Hepatic stellate cell (primary cell): ENCODE measurements around the gene LAMB3.

Experiments
- DNase-seq: peaks from one replicate; pipeline ENCODE4 v3.0.0; 2011; ENCODE audit warnings: low spot score

LAMB3 gene

DNA sequence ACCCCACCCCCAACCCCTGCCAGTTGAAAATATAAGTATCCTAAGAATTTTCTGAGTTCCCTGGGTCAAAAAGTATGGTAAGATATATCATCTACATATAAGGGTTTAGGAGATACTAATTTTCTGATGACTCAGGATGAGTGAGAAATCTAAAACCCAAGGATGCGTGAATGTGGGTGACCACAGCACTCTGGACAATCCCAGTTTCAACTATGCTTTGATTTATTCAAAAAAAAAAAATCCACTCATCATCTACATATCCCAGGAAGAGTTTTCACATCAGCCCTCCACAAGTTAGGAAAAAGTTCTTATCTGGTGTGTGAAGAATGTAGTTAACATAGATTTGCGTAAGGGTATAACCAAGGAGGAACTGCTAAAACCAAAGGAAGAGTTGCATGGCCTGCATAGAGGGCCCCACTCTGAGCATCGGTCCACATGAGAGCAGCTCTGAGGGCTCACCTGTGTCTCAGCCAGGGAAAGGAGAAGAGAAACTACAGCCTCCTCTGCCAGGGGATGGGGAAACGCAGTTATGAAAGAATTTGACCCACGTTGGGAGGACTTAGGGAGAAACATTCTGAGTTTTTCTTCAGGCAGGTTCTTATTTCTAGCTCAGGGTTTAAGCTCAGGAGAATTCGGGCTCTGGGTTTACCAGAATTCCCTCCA lies 18.8 kb downstream of the LAMB3 start:
- DNase-seq, result peak; percentile 38

GRCh38 chr1:209630383-209631225 lies 21.6 kb downstream of the LAMB3 start:
- DNase-seq, result no peak

GRCh38 chr1:209629621-209630382 lies 22.4 kb downstream of the LAMB3 start:
- no peak for DNase-seq

- no peak for DNase-seq
Observed at GRCh38 chr1:209628618-209629299, 23.5 kb downstream of the LAMB3 start.

GRCh38 chr1:209627732-209628196 lies 24.5 kb downstream of the LAMB3 start:
- DNase-seq, result peak; percentile 79

DNA sequence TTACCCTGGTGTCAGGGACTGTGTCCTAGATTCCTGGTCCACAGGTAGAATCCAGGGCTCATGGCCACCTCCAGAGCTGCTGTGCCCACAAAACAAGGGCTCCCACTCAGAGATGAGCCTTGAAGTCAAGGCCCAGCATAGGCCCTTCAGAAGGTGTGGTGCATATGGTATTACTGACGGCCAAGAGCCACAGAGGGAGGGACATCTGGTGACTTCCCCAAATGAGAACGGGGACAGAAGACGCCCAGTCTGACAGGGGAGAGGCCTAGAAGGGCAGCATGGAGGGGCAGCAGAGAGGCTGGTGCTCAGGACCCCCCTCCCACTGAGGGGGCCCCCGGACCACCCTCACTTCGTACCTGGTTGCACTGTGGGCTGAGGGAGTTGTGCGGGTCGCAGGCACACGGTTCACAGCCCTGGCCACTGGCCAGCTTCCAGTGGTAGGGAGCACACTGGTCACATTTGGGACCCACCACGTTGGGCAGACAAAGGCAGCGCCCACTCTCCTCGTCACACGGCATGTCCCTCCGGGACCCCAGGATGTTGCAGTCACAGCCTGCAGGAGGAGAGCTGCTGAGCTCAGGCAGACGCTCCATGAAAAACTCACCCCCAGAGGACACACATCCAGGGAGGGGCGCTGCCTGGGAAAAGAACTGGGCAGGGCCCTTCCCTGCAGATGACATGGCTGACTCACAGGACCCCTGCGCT lies 25.0 kb downstream of the LAMB3 start:
- no peak for DNase-seq

DNA sequence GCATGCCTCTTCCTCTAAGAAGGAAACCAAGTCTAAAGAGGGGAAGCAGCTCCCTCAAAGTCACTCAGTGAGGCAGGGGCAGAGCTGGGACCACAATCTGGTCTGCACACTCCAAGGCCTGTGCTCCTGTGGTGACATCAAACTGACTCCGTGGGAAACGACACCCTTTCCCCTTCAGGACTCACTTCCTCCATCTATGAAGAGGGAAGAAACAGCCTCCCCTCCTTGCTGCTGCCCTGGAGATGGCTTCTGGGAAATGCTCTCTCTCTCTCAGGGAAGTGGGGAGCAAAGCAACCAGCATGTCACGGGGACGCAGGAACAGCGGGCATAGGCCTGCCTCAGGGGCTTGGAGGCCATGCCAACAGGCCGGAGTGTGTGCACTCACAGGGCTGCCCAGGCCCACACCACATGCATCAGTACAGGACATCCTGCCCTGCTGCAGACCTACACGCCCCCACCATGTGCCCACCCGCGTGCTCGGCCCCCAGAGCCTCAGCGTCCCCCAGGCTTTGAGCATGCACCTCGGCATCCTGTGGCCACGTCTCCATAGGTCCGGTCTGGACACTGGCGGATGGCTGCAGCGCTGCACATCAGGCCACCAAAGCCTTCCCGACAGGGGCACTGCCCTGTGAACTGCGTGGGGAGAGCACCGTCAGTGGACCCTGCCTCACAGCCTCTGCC lies 25.7 kb downstream of the LAMB3 start:
- DNase-seq, result no peak

DNA sequence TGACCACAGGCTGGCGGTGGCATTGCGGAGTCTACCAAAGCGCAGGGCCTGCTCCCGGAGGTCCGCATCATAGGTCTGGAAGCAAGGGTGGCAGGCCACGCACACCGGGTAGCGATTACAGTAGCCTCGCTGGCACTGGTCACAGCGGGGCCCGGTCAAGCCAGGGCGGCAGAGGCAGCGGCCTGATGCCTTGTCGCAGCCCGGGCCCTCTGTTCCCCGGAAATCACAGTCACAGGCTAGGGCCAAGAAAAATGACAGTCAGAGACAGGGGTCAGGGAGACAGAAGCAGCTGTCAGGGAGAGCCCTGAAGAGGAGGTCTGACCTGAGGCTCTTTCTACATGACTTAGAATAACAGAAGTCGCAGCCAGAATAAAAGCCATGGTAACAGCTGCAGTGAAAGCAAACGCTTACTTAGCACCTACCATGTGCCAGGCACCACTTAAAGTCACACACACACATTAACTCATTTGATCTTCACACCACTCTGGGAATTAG lies 26.4 kb downstream of the LAMB3 start:
- DNase-seq, result no peak

DNA sequence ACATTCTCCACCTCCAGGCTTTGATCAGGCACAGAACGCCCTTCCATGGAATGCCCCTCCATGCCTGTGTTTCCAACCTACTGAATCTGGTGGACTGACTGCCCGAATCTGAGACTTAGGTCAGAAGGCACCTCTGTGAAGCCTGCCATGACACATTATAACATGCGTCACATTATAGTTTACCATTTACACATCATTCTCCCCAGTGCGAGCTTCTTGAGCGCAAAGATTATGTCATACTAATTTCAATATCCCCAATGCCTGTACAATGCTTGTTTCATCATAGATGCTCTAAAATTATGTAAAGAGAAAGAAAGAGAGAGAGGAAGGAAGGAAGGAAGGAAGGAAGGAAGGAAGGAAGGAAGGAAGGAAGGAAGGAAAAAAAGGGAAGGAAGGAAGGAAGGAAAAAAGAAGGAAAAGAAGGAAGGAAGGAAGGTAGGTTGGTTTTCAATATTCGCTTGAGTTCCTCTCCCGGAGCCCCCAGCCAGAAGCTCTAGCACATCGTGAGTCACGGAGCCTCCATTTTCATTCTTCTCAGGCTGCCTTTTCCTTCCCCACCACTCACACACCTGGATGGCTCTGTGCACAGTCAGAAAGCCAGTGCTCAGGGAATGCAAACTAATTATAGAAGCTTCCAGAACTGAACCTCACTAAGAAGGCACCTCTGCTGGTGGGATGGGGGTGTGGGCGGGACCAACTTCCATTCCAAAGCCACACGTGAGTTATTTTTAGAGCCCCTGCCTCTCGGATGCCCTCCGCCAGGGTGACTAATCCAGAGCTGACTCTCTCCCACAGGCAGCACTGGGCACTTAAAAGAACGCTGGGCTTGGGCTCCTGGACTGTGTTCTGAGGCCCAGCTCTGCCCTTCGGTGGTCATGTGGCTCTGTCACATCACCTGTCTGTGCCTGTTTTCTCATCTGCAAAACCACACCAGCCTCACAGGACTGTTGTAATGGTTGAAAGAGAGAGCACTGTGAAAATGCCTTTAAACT lies 27.4 kb downstream of the LAMB3 start:
- peak; percentile 35 for DNase-seq

DNA sequence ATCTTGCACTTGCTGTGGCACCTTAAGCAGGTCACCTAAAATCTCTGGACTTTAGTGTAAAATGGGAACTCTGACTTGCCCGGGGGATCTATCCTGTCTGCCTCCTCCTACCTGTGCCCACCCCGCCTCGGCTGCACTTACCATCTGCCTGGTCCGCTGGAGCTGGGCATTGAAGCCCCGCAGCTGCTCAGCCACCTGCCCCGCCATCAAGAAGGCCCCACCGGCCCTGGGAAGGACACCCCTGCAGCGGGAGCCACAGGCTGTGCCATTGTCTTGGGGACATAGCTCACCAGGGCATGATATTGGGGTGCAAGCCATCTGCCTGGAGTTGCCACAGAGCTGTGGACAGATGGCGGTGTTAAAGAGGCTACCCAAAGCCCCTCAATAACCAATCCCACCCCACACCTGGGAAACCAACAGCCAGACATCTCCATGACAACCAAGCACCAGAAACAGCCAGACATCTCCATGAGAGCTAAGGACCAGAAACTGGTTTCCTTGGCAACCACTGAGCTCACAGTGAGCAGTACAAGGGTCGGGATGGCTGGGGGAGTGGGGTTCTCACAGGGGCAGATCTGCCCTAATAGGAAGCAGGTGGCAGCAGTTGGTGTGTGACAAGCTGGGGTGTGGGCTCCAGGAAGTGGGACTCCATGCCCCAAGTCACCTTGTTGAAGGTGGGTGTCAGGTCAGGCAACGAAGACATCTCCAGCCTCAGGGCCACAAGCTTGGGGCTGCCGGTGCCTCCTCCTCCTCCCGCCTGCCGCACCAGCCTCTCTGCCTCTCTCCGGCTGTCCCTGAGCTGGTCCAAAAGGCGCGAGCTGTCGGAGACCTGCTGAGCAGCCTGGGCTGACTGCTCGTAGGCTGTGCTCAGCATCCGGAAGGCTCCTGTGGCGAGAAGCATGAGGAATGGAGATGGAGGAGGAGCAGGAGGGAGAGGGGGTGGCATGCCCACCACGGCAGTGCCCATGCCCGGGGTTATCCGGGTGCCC lies 29.1 kb downstream of the LAMB3 start:
- no peak for DNase-seq

DNA sequence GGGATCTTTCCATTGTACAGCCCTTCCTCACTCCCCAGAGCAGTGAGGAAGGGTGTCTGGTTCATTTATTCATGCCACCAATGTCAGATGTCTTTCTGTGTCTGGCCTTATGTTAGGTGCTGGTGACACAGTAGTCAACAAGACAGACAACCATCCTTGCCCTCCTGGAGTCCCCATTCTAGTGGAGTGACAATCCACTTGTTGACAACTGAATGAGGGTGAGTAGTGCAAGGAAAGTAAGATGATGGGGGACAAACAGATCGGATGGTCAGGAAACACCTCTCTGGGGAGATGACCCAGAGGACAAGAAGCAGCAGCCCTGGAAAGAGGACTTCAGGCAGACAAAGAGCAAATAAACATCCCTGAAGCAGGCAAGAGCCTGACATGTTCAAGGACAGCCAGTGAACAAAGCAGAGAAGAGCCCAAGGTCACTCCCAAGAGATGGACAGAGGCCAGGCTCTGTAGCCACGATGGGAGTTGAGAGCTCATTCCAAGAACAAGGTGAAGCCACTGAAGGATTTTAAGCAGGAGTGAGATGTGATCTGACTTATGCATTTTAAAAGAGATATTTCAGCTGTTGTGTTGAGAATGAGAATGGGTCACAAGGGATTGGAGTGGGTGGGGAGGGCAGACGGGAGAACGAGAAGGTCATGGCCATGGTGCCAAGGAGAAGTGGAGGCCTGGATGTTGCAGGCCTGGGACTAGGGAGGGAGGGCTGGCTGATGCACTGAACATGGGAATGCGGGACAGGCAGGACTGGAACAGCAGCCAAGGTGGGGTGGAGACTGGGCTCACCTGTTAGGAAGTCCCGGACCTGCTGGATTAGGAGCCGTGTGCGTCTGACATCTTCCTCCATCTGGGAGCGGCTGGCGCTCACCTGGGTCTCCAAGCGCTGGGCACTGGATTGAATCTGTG lies 30.2 kb downstream of the LAMB3 start:
- no peak for DNase-seq

DNA sequence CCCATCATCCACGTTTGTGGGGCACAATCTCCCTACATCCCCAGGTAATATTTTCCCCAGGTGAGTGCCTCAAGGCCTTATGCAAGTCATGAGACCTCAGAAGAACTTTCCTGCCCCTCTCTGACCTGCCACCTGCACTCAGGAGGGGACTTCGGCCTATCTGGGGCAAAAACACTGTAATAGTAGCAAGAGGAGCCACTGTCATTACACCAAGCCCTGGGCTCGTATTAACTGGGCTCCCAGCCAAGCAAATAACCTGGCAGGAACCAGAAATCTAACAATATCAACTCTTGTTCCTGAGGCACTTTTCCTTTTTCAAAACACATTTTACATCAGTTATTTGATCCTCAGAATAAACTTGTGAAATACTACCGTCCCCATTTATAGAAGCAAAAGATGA lies 30.9 kb downstream of the LAMB3 start:
- DNase-seq, result no peak

DNA sequence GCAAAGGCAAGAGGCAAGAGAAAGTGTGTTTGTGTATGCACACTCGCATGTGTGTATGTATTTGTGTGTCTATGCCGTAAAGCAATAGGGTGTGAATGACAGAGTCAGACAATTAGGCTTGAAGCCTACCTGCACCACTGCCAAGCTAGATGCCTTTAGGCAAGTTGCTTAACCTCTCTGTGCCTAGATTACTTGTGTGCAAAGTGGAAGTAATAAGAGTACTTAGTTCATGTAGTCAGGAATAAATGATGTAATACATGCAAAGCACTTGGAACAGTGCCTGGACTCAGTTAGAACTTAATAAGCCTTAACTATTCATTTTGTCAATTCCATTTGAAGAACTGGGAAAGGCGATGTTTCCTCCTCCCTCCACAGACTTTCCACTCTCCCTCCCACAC lies 31.7 kb downstream of the LAMB3 start:
- no peak for DNase-seq

- DNase-seq, result no peak
Observed at GRCh38 chr1:209619696-209620486, 32.3 kb downstream of the LAMB3 start.

DNA sequence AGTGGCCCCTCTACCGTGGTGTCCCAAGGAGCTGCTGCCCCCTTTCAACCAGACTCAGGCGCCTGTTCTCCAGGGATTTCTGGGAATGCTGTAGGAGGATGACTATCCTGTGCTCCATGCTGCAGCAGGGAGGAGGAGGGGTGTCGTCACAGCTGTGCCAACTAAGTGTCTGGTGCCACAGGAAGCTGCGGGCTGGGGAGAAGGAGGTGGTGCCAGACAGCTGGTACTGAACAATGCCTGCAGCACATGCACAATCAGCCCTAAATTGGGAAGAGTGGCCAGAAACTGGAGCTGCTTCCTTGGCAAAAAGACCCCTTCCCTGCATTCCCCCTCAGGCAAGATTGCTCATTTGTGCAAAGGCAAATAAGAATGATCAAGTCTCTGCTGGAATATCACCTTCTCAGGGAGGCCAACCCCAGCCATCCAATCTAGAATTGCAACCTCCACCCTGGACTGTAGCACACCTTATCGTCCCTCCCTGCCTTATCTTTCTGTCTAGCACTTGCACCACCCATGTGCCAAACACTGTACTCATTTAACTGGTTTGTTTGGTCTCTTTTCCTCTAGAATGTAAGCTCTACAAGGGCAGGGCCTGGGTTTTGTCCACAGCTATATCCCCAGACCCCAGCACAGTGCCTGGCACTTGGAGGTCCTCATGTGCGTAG lies 33.3 kb downstream of the LAMB3 start:
- DNase-seq, result peak; percentile 42

DNA sequence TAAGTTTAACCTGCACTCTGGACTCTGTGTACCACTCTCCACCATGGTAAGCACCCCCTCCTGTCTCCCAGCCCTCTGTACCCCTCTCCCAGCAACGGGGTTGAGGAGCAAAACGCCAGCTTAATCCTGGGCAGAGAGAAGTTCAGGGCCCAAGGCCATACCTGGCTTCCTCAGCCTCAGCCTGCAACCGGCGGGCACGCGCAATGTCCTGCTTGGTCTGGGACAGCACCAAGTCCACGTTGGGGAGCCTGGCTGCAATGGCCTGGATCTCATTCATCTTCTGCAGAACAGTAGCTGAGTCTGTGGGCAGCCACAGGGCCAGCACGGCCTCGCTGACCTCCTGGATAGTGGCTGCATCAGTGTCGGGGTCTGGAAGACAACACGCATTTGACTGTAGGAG lies 33.9 kb downstream of the LAMB3 start:
- DNase-seq, result no peak
